ENCODE measurements around the gene NMUR2. TPM values are rescaled to one million over a fixed set of nuclear protein-coding genes. Genes with fewer than 3 reads are reported as not detected.

NMUR2 gene
- polyA plus RNA-seq, 1 of the 3 experiments (the other 2 are of a cell fraction), result not detected

DNA sequence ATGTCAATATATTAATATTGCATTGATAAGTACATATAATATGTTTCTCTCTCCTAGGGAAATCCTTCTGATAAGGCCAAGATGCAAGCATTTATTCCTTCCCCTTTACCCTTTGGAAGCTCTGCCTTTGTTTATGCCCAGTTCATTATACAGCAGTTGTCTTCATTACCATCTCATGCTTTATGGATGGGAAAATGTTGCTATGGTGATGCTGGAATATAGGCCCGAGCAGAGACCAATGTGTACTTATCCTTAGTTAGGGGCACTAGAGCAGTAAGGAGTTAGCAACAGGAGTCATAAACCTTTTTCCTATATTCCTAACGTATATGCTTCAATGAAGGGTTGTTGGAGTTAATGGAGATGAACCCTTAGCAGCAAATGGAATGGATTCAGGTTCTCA, 19.4 kb upstream of the NMUR2 start:
- no peak for DNase-seq
- no peak overlapping the region for H3K4me3 ChIP-seq (ENCODE audit: low read depth in 2 of 2, low read length in 1 of 2)
- POLR2A ChIA-PET, result no interaction called here
- 4% methylated on average over 2 of the region's 2 CpGs for WGBS (ENCODE audit: low lambda C conversion rate)
- CTCF ChIA-PET, result no interaction called here
- no peak overlapping the region for H3K9ac ChIP-seq
- H3K27me3 ChIP-seq (ENCODE audit: insufficient read depth), result no peaks in the 10 kb centered on the region
- no peaks in the 10 kb centered on the region for H3K9me3 ChIP-seq
- no peak overlapping the region for H3K27ac ChIP-seq (ENCODE audit: low read depth in 2 of 2, low read length in 1 of 2)
- no peaks in the 10 kb centered on the region for H3K4me1 ChIP-seq (ENCODE audit: control insufficient read depth in 1 of 2, insufficient read depth in 2 of 2, low read depth in 1 of 2, low read length in 1 of 2)
- H3K79me2 ChIP-seq (ENCODE audit: insufficient read depth), result no peaks in the 10 kb centered on the region
- H3K36me3 ChIP-seq (replicated peaks in 1 of 2; ENCODE audit: control insufficient read depth in 1 of 2, insufficient read depth in 2 of 2, low read length in 1 of 2), result no peaks in the 10 kb centered on the region
- no peak overlapping the region for H3K4me2 ChIP-seq
- no peaks in the 10 kb centered on the region for H3F3A ChIP-seq (replicated peaks; ENCODE audit: insufficient read depth)
- H4K20me1 ChIP-seq (ENCODE audit: insufficient read depth), result no peaks in the 10 kb centered on the region
- TF ChIP-seq, protein P1, sequence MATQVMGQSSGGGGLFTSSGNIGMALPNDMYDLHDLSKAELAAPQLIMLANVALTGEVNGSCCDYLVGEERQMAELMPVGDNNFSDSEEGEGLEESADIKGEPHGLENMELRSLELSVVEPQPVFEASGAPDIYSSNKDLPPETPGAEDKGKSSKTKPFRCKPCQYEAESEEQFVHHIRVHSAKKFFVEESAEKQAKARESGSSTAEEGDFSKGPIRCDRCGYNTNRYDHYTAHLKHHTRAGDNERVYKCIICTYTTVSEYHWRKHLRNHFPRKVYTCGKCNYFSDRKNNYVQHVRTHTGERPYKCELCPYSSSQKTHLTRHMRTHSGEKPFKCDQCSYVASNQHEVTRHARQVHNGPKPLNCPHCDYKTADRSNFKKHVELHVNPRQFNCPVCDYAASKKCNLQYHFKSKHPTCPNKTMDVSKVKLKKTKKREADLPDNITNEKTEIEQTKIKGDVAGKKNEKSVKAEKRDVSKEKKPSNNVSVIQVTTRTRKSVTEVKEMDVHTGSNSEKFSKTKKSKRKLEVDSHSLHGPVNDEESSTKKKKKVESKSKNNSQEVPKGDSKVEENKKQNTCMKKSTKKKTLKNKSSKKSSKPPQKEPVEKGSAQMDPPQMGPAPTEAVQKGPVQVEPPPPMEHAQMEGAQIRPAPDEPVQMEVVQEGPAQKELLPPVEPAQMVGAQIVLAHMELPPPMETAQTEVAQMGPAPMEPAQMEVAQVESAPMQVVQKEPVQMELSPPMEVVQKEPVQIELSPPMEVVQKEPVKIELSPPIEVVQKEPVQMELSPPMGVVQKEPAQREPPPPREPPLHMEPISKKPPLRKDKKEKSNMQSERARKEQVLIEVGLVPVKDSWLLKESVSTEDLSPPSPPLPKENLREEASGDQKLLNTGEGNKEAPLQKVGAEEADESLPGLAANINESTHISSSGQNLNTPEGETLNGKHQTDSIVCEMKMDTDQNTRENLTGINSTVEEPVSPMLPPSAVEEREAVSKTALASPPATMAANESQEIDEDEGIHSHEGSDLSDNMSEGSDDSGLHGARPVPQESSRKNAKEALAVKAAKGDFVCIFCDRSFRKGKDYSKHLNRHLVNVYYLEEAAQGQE (IDR thresholded peaks at IDR 0.05; ENCODE audit: low read depth, low read length), result no peak
- no peak for TF ChIP-seq CHD2 (IDR thresholded peaks at IDR 0.05; ENCODE audit: low read length, partially characterized antibody)
- no peak for TF ChIP-seq SIN3A (IDR thresholded peaks at IDR 0.05; ENCODE audit: borderline replicate concordance, low read depth, low read length)
- TF ChIP-seq RFX5 (IDR thresholded peaks at IDR 0.05; ENCODE audit: low read length), result no peak
- no peak for TF ChIP-seq SMC3 (IDR thresholded peaks at IDR 0.05; ENCODE audit: low read depth, low read length)
- TF ChIP-seq FOSL2 (IDR thresholded peaks at IDR 0.05; ENCODE audit: borderline replicate concordance, low read depth), result no peak
- no peak for TF ChIP-seq GABPA (IDR thresholded peaks at IDR 0.05; ENCODE audit: low read depth)
- TF ChIP-seq, protein P2, sequence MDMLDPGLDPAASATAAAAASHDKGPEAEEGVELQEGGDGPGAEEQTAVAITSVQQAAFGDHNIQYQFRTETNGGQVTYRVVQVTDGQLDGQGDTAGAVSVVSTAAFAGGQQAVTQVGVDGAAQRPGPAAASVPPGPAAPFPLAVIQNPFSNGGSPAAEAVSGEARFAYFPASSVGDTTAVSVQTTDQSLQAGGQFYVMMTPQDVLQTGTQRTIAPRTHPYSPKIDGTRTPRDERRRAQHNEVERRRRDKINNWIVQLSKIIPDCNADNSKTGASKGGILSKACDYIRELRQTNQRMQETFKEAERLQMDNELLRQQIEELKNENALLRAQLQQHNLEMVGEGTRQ (IDR thresholded peaks at IDR 0.05; ENCODE audit: borderline replicate concordance, low read depth, low read length), result no peak
- TF ChIP-seq RAD21 (IDR thresholded peaks at IDR 0.05; ENCODE audit: low read length), result no peak
- TF ChIP-seq EZH2phosphoT487 (IDR thresholded peaks at IDR 0.05; ENCODE audit: borderline replicate concordance, low read depth), result no peak
- TF ChIP-seq POLR2AphosphoS5 (IDR thresholded peaks at IDR 0.05; ENCODE audit: low read depth, low read length), result no peak
- TF ChIP-seq, protein P3, sequence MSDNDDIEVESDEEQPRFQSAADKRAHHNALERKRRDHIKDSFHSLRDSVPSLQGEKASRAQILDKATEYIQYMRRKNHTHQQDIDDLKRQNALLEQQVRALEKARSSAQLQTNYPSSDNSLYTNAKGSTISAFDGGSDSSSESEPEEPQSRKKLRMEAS (IDR thresholded peaks at IDR 0.05; ENCODE audit: low read depth), result no peak
- no peak for TF ChIP-seq NRF1 (IDR thresholded peaks at IDR 0.05; ENCODE audit: low read depth, low read length)
- H3K9me2 ChIP-seq, result no peaks in the 10 kb centered on the region
- H2AFZ ChIP-seq (ENCODE audit: low read depth), result no peak overlapping the region

DNA sequence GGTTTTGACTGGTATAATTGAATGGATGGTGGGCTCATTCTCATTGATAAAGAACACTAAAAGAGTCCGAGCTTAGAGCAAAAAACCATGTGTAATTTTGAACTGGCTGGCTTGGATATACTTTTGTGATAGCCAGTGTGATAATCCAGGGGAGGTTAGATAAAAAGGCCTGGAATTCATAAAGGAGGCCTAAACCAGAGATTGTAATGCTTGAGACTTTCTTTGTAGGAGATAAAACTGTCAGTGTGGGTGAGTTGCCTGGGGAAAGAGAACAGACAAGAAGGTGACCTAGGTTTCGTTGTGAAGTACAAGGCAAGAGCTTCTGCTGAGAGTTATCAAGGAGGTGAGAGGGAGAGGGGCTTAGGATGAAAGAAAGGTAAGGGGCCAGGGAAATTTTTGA, 17.0 kb upstream of the NMUR2 start:
- ChIA-PET POLR2A (no interaction called here), CTCF (no interaction called here)
- Histone ChIP-seq H3K79me2 (ENCODE audit: insufficient read depth) (no peaks in the 10 kb centered on the region), H3K4me3 (ENCODE audit: low read depth in 2 of 2, low read length in 1 of 2) (no peak overlapping the region), H3K27me3 (ENCODE audit: insufficient read depth) (no peaks in the 10 kb centered on the region), H3K9ac (no peak overlapping the region), H2AFZ (ENCODE audit: low read depth) (no peak overlapping the region), H3F3A (replicated peaks; ENCODE audit: insufficient read depth) (no peaks in the 10 kb centered on the region), H3K4me2 (no peak overlapping the region), H3K27ac (ENCODE audit: low read depth in 2 of 2, low read length in 1 of 2) (no peak overlapping the region), H3K9me2 (no peaks in the 10 kb centered on the region), H3K9me3 (no peaks in the 10 kb centered on the region), H4K20me1 (ENCODE audit: insufficient read depth) (no peaks in the 10 kb centered on the region), H3K4me1 (ENCODE audit: control insufficient read depth in 1 of 2, insufficient read depth in 2 of 2, low read depth in 1 of 2, low read length in 1 of 2) (no peaks in the 10 kb centered on the region), H3K36me3 (replicated peaks in 1 of 2; ENCODE audit: control insufficient read depth in 1 of 2, insufficient read depth in 2 of 2, low read length in 1 of 2) (no peaks in the 10 kb centered on the region)
- 0% methylated on average over 2 of the region's 2 CpGs for WGBS (ENCODE audit: low lambda C conversion rate)
- no peak for DNase-seq
- no peak for TF ChIP-seq TCF12 (IDR thresholded peaks at IDR 0.05)
- no peak for TF ChIP-seq FOSL2 (IDR thresholded peaks at IDR 0.05; ENCODE audit: borderline replicate concordance, low read depth)
- TF ChIP-seq, protein P4, sequence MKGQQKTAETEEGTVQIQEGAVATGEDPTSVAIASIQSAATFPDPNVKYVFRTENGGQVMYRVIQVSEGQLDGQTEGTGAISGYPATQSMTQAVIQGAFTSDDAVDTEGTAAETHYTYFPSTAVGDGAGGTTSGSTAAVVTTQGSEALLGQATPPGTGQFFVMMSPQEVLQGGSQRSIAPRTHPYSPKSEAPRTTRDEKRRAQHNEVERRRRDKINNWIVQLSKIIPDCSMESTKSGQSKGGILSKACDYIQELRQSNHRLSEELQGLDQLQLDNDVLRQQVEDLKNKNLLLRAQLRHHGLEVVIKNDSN (IDR thresholded peaks at IDR 0.05; ENCODE audit: borderline replicate concordance, low read depth), result no peak
- no peak for TF ChIP-seq FOXM1 (IDR thresholded peaks at IDR 0.05; ENCODE audit: low read depth)
- no peak for TF ChIP-seq FOXJ3 (CRISPR knock-in tag; IDR thresholded peaks at IDR 0.05)
- no peak for TF ChIP-seq TAF1 (IDR thresholded peaks at IDR 0.05; ENCODE audit: borderline replicate concordance, low read depth, low read length)
- TF ChIP-seq, protein P1 (IDR thresholded peaks at IDR 0.05; ENCODE audit: low read depth, low read length), result no peak
- TF ChIP-seq EP300 (IDR thresholded peaks at IDR 0.05; ENCODE audit: borderline replicate concordance in 1 of 2, low read depth in 1 of 2, low read length in 1 of 2), result no peak
